KG1 (cell line): ENCODE results near the gene LRPAP1.

Experiments
- DNase-seq: peaks from one replicate; lab custom pipeline; 2025; lab: John Stamatoyannopoulos, UW

The LRPAP1 gene

DNA sequence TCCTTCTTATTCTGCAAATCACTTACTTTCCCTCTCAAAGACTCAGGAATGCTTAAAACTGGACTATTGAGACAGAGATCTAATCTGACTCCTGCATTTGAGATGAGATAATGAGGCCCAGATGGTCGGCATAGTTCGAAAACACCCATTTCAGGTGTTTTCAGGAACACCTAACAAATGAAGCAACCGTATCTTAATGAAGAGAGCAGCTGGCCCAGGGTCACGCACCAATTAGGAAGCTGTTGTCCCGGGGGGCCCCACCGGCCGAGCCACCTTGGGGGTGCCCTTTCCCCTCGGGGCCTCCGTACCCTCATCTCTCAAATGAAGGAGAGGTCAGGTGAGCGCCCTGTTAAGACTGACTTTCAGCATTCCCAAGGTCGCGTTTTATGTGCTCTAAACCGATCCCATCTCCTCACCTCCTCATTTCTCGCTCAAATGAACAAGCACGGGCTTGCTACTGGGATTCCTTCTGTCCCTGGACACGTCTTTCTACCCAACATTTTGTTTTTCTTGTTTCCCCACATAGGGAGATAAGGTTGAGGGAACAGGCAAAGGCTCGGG lies 824 bp downstream of the LRPAP1 start:
- no peak for DNase-seq

DNA sequence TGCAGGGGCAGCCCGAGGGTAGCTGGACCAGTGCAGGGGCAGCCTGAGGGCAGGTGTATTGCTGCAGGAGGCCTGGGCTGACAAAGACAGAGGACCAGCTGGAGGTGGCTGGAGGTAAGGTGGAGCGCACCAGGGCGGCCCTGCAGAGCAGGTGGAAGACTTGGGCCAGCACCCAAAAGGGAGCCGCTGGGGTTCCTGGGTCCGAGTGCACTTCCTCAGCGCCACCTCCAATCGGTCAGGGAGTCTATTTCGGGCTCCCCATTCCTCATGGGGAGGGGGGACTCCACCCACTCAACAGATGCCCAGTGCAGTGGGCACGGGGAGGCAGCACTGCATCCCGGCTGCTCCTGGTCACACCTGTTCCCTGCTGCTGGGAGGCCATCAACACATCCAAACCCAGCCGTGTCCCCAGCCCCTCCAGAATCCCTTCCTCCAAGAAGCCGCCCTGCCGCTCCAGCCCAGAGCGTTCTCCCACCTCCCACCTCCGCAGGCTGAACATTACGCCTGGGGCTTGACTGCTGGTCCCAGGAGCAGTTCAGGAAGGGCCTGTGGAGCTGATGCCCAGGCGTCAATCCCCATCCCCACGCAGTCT lies 1.5 kb downstream of the LRPAP1 start:
- DNase-seq: no peak

DNA sequence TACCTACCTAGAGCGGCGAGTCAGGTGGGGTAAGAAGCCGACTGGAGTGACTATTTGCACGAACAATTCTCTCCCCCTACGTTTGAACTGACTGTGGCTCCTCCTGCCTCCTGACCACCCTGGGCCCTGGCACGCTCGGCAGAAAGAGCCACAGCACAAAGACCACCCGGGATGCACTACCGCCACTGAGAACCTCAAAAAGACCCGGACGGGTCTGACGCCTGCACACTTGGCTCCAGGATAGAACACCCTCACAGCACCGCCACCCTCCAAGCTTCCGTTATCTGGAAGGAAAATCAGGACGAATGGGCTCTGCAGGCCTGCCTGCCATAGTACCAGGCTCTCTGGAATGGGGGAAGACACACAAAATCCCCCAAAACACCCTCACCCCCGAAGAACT lies 2.2 kb downstream of the LRPAP1 start:
- DNase-seq: no peak

DNA sequence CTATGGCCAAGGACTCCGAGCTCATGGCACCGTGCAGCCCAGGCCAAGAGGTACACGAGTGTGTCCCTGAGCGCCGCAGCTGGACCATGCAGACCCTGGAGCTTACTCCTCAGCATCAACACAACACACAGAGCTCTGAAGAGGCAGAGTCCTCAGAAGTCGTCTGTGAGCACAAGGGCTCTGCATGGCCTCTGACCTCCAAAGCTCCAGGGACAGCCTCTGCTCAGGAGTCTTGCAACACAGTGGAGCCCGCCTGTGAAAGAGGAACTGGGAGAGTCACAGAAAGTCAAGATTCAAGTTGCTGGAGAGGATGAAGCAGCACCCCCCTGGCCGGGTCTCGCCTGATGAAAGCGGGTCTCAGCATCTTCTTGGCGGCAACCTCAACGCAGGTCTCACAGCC lies 2.9 kb downstream of the LRPAP1 start:
- DNase-seq: no peak

DNA sequence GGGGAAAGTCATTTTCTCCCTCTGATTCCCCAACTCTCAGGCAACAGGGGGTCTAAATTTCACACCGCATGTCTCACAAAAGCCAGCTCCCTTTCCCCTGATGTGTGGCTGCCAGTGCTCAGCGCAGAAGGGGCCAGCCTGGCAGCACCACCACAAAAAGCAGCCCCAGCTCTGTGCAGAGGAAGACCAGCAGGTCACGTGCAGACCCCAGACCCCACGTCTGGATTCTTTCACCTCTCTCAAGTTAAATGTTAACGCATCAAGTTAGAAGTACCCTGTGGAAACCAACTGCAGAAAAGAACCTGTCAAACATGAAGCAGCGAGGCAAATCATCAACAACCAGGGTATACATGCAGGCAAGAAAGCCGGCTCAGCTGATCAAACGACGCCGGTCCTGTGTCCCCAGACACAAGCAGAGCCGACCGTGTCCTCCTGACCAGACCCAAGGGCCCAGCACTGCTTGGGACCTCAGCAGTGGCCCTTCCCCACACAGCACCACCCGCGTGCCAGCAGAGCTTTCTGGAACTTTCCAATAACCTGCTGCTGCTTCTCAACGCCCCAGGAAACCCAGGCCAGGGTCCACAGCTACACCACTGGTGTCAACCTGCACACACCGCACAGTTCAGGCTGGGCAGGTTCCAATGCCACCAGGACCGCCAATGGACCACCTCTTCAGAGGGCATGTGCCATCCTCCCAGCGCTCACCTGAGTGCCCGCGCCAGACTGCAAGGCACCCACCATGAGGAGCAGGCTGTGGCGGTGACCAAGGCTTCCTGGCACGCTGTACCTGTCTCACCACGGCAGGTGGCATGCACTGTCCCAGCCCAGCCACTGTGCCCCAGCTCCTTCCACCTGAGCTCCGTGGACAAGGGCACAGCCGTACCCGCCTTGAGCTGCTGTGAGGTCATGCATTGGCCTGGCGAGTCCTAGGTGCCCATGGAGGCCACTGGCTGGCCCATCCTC lies 4.0 kb downstream of the LRPAP1 start:
- no peak for DNase-seq

DNA sequence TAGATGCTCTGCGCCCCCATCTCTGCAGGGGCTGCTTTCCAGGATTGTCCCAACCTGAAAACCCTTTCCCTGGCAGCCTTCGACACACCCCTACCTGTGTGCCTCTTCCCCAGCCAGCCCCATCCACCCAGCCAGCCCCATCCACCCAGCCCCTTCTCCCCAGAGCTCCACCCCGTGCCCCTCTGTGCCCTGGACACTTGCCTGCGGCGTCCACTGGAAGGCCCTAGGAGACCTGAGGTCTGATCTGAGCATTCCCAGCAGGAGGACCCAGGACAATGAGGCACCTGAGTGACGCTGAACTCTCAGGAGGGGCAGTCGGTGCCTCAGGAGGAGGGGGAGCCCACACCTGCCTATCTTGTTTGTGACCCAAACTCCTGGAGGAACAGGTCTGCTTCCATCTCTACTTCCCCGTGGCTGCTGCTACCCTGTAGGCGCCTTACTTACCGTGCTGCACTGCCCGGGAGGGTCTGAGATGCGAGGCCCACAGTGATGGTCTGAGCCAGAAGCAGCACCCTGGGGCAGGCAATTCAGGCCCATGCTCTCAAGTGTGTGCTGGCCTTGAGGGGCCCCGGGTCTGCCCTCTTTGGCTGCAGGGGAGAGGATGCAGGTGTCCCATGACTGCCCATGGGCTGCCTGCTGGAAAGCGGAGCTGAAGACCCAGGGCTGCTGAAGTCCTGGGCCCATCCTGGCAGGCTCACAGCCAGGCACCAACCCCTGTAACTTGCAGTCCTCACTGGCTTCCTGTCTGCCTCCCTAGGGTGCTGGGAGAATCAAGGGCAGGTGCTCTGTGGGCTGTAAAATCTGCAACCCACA lies 4.9 kb downstream of the LRPAP1 start:
- DNase-seq: no peak

DNA sequence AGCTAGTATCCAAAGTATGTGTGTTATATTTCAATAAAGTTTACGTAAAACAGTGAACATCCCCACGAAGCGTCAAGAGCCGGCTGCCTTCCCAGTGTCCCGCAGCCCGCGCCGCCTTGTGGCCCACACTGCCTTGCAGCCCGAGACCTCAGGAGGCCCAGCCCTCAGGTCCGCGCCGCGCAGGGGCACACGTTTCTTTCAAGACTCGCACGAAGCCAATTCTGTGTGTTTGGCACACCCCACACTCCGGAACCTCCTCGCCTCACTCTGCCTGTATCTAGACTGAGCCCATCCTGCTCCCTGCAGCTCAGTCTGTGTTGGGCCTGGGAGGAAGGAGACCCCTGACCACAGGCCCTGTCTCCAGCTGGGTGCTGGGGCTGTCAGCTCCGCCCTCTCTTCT lies 5.8 kb downstream of the LRPAP1 start:
- no peak for DNase-seq

DNA sequence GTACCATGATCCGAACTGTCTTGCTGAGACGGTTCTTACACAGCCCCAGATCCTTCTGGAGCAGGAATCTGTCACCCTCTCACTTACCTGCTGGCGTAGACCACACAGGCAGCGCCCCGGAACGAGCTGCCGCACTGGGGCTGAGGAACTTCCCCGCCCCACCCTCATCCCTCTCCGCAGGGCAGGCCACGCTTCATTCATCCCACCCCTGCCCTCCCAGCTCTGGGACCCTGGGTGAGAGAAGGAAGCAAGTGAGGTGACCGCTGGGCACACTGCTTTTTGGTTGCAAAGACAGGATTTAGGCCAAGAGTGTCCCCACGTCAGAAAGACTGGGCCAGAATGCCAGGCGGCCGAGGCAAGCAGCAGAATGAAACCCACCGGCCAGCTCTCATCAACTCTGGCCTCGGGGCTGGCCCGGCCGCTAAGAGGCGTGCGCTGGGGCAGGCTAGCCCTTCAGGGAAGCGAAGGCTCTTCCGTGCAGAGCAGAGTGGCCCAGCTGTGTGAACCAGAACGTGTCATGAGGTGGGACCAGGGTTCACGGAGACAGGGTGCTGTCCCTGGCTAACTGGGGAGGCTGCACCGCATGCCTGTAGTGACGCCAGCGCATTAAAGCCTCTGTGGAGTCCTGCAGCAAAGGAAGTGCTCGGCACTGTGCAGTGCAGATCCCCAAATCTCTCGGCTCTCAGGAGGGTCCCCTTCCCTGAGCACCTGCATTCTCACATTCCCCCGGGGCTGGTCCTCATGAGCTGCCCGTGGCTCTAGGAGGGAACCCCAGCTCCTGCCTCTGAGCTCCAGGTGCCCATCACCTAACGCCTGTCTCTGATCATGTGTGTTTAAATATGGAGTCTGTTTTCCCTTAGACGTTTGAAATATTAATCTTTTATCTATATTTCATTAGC lies 6.4 kb downstream of the LRPAP1 start:
- DNase-seq: no peak

DNA sequence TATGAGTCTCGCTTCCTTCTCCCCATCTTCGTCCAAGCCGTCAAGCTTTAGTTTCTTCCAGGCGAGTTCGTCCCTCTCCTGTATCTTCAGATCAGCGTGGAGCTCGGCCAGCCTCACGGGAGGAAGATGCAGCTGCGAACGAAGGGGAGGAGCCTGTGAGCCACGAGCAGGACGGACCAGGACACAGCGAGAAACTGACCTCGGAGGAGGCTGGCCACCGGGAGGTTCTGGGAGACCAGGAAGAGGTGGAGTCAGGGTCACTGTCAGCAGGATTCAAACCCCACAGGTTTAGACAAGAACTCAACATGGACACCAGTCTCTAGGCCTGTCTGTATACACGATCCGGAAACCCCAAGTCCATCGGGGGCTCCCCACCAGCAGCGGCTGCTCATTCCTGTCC lies 7.3 kb downstream of the LRPAP1 start:
- no peak for DNase-seq

DNA sequence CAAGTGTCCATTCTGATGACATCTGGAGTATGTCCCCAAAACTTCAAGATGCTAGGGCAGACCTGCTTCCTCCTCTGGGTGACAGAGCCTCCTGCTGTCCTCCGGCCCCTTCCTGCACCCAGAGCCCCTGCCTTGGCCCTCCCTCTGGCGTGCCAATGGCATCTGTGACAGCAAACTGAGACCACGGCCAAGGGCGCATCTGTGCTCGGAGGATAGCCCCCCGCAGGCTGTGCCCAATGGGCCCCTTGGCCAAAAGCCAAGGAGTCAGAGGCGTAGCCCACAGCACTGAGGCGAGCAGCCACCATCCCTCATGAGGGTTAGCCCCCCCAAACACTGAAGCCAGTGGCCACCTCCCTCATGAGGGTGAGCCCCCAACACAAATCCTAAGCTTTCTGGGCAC lies 7.9 kb downstream of the LRPAP1 start:
- no peak for DNase-seq

DNA sequence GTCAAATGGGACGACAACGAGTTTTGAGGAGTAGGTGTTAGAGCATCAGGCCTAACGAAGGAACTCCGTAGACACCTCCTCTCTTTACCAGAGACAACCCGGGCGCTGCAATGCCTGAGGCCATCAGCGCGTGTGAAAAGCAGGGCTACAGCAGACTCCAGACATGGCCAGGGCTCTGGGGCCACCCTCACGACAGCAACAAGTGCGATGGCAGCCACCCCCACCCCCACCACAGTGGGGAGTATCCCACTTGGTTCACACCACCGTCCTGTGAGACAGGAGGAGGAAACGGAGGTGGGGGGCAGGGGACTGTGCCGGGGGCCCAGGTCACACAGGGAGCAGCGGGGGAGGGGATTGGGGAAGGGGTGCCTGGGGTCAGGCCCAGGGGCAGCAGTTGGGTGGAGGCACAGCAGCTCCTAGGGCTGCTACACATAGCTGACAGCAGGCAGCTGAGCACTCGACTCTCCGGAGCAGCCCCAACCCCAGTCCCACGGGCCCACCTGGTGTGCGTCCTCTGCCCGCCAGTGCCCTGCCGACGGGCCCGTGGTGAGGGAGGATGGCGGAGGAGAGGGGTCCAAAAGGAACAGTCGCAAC lies 8.5 kb downstream of the LRPAP1 start:
- no peak for DNase-seq

DNA sequence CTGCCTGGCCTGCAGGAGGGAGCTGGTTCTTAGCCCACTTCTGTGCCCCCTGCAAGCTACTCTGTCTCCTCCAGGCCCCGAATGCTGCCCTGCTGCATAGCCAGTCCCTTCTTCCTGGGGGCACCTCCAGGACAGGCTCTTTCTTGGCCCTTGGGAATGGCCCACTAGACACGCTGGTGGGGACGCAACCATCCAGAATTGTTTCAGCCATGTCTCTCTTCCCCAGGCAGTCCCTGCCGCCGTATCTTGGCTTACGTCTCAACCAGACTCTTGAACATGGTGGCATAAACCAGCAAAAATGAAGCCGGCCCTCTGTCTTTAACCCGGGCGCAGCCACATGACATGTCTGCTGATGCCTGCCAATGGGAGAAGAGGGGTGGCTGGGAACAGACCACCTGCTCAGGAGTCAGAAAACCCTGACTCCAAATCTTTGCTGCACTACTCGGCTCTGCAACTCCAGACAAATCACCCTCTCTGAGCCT lies 9.0 kb downstream of the LRPAP1 start:
- DNase-seq: no peak

DNA sequence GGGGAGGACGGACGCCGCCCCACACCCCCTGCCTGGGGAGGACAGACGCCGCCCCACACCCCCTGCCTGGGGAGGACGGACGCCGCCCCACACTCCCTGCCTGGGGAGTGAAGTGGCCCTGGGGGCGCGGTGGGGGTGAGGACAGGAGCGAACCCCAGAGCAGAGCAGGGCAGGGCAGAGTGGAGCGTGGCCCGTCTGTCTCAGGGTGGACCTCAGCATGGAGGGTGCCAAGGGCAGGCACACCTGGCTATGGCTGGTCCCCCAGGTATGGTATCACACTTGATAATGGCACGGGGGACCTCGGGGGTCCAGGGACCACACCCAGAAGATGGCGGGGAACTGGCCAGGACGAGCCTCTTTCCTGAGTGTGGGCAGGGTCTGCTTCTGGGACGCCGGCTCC lies 9.6 kb downstream of the LRPAP1 start:
- no peak for DNase-seq

DNA sequence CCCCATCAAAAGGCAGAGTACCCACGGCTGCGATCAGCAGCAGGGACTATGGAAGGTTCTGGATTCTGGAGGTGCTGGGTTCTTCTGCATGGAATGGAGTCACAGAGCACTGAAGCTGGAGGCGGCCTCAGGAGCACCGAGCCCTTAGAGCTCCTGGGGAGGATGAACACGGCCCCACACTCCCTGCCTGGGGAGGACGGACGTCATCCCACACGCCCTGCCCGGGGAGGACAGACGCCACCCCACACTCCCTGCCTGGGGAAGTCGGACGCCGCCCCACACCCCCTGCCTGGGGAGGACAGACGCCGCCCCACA lies 9.9 kb downstream of the LRPAP1 start:
- DNase-seq: no peak

DNA sequence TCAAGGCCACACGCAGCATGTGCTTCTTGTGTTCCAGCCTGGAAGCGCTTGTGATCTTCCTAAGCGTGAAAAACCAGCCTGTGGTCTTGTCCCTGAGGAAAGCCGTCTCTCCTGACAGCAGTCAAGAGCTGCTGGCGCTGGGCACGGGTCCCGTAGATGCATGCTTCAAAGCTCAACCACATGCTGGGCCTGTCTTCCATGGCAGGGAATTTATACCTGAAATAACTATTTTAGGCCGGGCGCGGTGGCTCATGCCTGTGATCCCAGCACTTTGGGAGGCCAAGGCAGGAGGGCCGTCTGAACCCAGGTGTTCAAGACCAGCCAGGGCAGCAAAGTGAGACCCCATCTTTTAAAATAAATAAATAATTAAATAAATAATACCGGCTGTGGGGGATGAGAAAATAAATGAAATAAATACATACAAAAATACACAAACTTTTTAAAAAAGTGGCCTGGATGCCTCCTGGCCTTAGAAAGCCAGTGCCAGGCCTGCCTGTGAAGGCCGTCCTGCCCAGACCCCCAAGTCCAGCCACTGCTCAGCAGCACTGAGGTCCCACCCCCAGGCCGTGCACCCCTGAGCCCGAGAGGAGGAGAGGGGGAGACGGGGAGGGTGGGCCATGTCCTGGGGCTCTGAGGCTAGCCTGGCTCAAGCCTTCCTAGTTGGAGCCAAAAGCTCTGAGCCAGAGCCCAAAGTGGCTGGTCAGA lies 10.4 kb downstream of the LRPAP1 start:
- DNase-seq: no peak

DNA sequence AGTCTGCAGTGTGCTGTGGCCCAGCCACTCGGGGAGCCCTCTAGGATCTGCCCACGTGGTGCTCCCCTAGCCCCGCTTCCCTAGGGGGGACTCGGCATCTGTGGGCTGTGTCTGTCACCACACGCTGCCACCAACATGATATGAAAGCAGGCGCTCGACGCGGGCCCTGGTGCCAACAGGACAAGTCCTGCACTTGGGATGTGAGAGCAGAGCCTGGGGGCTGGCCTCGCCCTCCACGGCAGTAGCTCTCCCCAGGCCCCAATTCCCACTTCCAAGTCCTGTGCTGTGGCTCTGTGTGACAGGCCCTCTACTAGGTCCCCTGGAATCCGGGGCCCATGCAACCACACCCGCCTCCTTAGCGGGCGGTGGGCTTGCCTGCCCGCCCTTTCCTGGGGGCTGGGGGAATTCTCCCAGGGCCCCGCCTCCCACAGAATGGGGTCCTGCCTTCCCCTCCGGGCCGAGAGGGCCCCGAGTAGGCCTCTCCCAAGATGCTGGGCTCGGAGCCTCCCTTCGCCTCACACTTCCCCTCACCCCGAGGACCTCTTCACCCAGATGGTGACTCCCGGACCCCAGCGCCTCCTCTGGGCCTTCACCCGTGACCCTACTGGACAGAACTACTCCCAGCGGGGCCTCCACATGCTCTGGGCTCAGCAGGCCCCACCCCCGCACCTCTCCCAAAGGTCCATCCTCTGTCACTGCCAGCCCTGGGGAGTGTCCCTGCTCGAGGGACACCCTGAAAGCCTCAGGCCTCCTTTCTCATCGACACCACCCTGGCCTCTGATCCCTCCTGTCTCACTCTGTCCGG lies 11.2 kb downstream of the LRPAP1 start:
- no peak for DNase-seq

DNA sequence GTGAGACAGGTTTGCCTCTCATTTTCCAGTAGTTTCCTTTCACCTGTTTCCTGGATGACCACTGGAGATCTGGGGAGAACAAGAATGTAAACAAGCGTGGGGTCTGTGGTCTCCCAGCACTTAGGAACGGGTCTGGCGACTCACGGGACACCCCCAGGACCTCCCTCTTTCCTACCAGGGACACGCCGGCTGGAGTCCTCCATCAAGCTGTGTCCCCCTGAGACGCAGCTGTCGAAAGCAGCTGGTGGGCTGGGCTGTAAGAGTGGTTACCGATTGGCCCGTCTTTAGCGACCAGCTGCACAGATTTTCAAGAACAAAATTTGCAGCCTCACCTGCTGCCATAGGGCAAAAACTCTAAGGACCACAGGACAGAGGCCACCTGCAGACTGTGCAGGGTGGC lies 11.9 kb downstream of the LRPAP1 start:
- DNase-seq: no peak

DNA sequence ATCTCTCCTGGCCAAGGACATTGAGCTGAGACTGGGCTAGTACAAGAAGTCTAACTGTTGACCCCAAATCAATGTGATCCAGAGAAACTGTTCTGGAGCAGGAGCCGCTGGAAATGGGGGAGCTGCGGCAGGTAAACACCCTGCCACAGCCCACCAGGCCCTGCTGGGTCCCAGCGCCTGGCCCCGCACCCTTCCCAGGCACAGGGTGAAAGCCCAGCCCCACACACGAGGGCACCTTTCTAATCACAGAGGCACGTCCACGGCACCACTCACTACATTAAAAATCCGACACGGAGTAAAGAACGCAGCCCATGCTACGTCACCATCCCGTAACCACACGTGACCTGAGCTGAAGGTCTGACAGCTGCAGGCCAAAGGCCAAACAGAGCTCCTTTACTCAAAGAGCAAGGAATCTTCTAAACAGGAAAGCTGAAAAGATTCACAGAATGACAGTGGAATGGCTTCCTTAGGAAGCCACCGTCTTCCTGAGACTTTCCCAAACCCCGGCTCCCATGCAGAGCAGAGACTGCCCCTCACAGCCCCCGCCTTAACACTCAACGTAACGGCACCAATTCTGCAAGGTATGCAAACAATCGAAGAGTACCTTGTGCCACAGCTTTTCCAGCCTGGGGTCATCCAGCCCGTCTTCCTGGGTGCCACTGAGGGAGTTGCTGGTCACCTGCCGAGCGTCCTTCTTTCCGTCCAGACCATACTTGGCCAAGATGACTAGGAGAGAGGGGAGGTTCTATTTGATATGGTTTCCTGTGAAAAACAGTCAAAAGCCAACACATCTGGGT lies 12.6 kb downstream of the LRPAP1 start:
- DNase-seq: no peak

DNA sequence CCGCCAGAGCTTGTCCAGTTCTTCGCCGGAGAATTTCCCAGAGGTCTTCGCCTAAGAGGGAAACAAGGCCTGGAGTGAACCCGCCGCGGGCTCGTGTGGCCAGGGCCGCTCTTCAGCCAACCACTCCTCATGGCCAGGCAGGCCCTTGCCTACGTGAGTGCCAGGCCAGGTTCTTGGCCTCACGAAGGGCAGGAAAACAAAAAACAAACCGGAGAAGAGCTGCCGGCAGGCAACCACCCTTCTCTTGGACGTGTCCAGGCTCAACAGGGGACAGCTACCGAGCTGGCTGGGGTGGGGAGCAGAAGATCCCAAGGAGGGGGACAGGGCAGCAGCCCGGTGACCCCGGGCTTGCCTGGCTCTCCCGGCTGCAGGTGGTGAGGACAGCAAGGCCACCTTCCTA lies 13.3 kb downstream of the LRPAP1 start:
- DNase-seq: no peak
